Stimulated activated CD4-positive, alpha-beta T cell treated with anti-CD3 and anti-CD28 coated beads, Interleukin-4, amount 100 ng/mL, for 24 hours (primary cell): ENCODE results near the gene RNF149.
"Not testable (repeated sequence)": the region's sequence is repeated elsewhere in the genome, so short reads cannot be mapped to it uniquely, and the experiment has no call there.

Experiments used
- DNase-seq: peaks from one replicate; pipeline ENCODE4 v3.0.0-alpha.2; 2020

RNF149 gene

DNA sequence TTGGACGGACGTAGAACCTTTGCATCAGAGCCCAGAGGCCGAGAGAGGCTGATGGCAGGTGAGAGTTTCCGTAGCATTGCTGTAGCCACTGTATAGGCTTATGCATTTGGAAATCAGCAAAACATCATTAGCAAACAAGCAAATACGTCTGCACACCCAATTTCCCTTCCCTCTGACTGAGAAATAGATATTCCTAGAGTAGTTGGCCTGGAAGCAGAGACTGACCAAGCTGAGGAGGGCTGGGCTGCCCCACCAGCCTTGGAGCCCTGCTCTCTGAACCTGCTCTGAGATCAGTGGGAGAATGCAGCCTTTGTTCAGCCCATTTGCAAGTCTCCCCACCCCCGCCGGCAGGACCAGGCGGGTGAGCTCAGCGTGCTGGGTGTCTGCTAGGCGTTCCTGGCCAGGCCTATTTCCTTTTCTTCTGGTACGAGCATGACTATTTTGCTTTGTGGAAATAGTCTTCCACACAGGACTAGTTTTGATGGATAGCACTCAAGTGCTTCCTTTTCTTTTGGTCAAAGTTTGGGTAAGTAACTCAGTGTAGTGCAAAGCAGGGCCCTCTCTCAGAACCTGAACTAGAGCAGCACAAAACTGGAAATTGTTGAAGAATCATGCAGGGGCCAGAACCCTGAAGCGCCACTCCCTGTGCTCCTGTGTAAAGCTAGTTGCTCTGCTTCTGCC, 21.9 kb upstream of the RNF149 start:
- peak; percentile 55 for DNase-seq

DNA sequence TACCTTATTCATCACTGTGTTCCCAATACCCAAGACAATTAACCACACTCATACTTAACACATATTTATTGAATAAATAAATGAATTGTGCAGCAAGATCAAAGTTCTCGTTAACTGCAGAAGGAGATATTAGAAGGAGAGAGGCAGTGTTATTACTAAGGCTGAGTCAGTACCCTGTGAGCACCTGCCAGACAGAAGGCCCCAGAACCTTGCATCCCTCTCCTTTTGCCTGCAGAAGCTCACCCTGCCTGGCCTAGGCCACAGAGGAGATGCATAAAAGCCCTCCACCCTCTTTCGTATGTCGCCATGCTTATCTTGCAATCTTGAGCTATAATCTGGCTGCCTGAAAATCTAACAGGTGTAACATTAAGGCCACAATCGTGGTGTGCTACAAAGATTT, 20.5 kb upstream of the RNF149 start:
- DNase-seq, result no peak

DNA sequence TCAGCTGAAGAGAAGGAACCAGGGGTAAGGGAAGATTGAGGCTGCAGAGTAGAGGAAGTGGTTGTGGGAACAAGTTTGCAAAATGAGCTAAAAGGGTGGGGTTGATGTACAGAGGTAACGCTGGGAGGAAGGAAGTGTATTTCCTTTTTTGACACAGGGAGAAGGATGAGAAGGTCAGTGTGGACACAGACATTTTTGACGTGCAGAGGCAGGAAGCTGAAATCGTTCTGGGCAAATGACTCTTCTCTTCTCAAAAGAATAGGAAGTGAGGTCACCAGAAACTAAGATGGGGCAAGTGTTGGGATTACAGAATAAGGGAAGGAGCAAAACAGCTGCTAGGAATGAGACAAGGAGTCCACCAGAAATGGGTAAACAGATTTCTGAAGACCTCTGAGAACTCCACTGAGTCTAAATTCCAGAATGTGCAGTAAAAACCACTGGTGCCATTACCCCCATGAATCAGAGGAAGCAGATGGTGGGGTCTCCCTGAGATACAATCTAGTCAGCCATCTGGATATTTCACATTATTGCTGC, 20.0 kb upstream of the RNF149 start:
- DNase-seq, result no peak

DNA sequence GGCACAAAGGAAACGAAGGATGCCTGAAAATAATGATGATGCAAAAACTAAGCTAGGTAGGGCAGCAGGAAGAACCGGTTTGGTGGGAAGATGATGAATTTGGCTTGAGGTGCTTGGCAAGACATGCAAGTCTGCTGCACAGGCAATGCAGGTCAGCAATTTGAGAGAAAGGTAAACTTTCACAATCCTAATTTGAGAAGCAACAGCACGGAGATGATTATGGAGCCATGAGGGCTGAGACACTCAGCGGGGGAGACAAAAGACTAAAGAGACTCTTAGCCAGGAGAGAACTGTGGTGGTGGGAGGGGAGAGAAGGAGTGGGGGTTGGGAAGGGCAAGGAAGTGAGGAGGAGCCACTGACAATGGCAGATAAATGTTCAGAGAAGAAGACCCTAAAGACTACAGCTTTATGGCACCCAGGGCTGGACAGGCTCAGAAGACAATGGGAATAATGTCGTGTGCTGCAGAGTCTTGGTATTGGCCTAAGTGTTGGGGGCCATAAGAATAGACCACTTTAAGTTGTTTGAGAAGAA, 19.4 kb upstream of the RNF149 start:
- DNase-seq, result no peak

DNA sequence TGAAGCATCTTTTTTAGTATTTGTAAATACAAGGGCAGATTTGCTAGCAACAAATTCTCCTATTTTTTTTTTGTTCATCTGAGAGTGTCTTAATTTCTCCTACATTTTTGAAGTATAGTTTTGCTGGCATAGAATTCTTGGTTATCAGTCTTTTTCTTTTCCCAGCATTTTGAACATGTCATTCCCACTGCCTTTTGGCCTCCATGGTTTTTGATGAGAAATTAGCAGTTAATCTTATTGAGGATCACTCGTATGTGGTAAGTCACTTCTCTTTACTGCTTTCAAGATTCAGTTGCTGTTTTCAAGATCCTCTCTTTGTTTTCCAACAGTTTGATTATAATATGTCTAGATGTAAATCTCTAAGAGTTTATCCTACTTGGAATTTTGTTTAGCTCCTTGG, 16.9 kb upstream of the RNF149 start:
- DNase-seq, result no peak

DNA sequence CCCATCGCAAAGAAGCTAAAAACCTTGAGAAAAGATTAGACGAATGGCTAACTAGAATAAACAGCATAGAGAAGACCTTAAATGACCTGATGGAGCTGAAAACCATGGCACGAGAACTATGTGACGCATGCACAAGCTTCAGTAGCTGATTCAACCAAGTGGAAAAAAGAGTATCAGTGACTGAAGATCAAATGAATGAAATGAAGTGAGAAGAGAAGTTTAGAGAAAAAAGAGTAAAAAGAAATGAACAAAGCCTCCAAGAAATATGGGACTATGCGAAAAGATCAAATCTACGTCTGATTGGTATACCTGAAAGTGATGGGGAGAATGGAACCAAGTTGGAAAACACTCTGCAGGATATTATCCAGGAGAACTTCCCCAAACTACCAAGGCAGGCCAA, 8.1 kb upstream of the RNF149 start:
- not testable (repeated sequence) for DNase-seq

DNA sequence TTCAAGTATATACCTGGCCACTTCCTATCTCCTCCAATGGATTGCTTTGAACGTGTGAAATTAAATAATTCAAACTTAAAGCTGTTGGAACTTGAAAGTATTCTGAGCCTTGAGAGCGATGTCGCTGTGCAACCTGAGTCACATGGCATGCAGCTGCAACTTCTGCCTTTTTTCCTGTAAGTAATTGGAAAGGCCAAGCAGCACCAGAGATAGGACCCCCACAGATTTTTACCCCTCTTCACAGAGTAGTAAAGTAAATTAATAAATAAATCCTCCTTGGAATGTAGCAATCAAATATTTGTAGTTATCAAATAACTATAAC, 3.2 kb upstream of the RNF149 start:
- DNase-seq, result no peak

DNA sequence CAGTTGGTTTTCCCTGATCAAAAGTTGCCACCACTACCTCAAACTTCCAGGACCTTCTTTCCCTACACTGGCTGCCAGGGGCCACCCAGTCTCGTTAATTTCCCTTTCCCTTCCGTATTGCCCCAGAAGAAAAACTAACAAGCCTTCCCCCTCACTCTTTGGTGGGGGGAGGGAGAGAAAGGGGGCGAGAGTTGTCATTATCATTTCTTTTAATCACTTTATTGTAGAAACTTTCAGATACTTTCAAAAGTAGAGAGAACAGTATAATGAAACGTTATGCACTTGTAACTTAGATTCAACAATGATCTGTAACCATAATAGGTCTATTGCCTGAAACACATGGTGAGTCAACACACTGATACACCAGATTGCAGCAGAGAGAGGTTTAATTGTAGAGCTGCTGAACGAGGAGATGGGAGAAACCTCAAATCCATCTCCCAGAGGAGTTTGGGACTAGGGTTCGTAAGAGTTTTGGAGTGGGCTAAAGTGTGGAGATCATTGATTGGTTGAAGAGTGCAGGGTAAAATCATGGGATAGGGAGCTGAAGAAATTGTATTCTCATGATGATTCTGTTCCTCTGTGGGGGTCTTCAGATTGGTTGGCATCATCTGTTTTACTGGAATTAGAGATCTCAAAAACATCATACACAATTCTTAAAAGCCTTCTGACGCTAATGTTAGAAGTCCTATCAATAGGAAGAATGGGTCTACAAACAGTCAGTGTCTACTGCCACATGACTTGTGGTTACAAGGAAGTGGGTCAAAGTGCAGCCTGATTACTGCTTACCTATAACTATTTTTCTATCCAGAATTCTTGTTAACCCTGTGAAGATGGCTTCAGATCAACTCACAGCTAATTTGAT, 2.6 kb upstream of the RNF149 start:
- no peak for DNase-seq

DNA sequence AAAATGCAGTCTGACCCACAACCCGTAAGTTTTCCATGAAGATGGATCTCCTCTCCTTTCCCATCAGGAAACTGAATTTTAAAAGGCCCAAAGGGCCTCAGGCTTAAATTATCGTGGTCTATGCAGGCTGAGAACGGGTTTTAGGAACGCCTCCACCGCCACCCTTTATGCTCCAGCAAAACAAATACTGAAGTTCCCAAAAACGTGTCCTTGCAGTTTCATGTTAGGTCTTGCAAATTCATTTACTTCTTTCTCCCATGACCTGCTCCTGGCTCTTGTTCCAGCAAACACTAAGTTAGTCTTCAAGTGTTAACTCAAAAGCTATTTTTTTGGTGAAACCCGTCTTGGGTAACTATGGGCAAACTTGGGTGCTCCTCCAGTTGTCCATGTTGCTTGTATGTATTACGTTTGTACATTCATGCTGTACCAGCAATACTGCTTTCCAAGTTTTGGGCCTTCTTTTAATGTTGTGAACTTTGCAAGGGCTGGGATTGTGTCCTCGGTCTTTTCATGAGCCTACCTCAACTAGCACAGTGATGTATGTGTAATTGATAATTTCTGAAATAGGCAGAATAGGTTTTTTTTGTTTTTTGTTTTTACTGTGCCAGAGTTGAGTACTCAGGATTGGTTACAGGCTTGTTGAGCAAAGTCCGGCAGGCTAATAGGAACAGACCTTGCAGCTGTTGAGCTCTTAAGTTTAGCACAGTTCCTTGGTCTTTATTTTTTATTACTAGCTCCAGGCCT, 1.8 kb upstream of the RNF149 start:
- DNase-seq, result no peak

DNA sequence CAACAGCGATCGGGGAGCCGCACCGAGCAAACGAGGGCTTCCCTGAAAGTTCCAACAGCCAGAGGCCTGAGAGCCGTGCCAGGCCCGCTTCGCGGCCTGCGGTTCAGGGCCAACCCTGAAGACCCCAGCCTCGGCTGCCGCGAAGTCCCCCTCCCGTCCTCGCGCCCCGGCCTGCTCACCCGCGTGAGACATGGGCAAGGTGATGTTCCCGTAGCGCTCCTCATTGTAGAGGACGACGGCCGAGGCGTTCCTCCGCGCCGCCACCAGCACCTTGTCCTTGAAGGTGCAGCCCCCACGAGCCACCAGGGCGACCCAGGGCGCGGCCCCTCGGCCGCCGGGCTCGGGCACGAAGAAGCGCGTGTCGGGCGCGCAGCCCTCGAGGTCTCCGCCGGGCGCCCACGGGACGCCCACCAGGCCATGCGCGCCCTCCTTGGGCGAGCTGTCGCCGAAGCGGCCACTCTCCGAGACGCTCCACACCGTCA, 510 bp downstream of the RNF149 start:
- peak; percentile 33 for DNase-seq

DNA sequence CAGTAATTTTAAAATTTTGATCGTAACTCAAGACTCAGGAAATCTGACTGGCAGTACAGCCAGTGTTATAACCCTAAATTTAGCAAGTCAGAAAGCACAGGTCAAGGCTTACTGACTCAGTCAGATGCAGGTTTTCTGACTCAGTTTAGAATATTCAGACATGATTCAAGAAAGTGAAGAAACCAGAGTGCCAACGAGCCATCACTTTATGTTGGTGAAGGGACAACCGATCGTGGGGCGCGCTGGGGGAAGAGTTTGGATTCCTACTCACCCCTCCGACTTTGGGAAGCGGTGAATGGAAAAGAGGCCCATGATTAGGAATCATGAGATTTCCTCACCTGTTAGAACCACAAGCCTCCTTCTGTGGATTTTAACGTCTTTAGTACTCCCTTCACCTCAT, 998 bp downstream of the RNF149 start:
- DNase-seq, result peak; percentile 35

DNA sequence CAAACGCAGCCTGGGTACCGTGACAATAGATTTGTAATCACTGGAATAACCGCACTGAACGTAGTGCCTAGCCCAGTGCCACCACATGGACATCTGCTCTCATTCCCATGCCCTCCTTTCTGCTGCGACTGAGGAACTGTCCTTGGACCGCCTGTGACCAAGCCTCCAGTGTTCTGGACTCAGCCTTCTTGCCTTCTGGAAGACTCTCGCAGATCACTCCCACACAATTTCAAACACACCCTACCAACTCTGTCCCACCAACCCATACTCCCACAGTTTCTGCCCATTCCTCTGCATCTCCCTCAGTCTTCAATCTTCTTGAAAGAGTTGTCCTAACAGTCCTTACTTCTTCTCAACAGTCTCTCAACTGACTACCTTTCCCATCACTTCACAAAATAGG, 2.1 kb downstream of the RNF149 start:
- DNase-seq, result peak; percentile 30

DNA sequence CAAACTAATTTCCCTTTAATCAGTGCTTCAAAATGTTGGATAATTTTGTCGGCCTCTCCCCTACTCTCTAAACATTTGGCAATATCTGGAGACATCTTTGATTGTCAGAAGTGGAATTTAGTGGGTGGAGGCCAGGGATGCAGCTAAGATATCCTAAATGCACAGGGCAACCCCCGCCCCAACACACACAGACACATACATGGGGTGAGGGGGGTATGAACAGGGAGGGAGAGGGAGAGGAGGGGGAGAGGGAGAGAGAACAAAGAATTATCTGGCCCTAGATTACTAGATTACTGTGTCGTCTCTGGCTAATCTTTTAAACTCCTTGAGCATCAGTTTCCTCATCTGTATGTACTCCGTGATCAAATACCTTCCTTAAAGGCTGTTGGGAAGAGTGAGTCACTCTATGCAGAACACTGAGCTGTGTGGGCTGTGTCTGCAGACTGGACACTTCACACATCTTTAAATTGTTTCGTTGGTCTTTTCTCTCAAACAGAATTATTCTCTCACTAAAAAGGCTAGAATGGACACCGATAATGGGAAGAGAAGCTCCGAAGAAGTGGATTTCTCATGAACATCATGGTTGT, 2.9 kb downstream of the RNF149 start:
- DNase-seq, result no peak

DNA sequence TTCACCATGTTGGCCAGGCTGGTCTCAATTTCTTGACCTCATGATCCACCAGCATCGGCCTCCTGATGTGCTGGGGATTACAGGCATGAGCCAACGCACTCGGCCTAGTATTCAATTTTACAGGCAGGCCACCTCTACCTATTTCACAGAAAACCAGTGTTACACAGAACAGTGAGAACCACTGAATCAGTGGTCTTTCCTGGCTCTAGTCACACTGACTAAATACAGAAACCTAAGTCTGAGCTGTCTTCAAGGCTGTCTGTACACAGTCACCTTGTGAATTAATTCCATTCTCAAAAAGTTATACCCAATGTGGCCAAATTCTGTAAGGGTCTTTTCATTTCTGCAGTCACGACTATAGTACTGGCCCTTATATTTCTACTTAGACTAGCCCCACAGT, 3.5 kb downstream of the RNF149 start:
- no peak for DNase-seq

DNA sequence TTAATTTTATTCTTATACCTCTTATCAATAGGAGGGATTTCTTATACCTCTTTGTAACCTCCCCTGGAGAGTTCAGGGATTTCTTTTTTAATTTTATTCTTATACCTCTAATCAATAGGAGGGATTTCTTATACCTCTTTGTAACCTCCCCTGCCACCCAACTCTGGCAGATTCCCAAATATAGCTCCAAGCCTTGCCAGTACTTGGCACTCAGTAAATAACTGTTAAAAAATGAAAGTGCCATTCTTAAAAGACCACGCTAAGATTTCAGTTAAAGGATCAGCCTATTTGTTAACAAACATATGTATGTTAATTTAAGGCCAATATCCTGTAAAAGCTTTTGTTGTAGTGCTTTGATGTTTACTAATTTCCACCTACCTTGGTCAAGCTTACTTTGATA, 4.8 kb downstream of the RNF149 start:
- DNase-seq, result no peak

DNA sequence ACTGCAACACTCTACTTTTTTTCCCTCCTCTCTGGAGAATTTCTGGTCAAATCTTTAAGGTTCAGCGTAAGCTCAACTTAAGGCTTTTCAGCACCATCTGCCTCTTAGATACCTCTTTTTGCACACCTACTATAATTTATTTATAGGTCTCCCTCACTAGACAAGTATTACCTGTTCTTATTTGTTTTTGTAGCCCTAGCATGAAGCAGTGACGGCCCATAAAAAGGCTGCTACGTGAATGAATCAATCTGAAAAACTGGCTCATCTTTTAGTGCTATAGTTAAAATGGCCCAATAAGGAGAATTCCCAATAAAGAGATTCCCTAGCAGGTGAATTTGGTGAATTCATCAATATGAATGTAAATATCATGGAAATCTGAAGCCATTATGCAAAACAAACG, 6.5 kb downstream of the RNF149 start:
- no peak for DNase-seq

DNA sequence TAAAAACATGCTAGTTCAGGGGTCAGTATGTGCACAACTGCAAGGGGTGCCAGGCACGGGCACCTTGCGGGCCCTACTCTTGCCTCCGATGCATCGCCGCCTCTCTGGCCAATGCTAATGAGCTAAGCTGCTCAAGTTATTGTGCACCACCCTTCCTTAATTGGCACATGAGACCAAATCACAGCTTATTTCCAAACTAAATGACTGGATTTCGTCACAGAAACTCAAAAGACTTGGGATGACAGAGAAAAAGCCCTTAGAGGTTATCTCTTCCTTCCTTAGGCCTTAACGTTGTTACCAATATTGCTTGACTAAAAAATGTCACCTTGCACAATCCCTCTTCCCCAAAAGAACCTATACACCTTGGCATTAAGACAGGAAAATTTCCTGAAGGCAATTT, 7.7 kb downstream of the RNF149 start:
- DNase-seq, result no peak

DNA sequence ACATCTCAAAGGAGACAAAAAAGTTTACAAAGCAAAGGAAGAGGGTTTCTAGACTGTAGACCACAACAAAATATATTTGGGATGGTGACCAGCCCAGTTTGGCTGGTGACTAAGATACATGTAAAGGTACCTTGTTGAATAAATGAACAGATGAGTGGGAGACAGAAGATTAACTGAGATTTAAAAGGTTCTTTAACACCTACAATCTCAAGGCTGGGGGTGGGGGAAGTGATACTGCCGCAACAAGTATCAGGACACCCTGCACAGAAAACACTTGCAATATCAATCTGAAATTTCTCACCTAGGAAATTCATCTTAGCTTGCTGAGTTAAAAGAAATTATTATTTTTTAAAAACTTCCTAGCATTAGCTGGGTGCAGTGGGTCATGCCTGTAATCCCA, 8.3 kb downstream of the RNF149 start:
- DNase-seq, result peak; percentile 35

DNA sequence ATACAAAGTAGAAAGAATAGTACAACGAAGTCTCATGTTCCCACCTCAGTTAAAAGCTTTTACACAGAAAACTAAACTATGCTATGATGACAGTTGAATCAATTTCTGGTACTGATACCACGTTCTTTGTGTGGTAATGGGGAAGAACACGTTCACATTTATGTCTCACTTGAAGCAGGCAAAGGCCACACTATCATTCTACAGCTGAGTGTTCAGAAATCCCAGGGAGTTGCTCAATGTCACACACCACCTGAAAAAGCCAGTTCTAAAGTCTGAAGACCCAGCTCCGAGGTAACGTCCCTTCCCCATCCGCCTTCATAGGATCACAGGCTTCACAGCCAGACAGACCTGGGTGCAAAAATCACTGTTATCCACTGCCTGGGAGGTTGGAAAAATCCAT, 8.9 kb downstream of the RNF149 start:
- DNase-seq, result no peak

DNA sequence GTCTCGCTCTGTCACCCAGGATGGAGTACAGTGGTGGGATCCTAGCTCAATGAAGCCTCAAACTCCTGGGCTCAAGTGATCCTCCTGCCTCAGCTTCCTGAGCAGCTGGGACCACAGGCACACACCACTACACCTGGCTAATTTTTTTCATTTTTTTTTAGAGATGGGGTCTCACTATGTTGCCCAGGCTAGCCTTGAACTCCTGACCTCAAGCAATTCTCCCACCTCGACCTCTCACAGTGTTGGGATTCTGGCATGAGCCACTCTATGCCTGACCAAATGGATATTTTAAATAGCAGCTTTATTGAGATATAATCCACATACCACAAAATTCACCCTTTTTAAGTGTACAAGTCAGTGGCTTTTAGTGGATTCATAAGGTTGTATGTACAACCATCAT, 11.1 kb downstream of the RNF149 start:
- DNase-seq, result no peak

DNA sequence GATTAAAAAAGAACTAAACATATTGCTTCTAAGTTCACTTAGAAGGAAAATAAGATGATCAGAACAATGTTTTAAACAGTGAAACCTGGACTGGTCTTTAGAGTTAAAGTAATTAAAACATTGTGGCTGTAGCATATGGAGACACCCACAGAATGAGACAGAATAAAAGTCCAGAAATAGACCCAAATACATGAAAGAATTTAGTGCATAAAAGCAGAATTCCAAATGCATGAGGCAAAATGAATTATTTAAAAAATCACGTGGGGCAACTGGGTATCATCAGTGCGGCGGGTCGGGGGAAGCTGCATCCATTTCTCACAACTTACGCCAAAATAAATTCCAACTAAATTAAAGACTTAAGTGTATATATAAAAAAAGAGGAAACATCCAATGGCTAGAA, 12.1 kb downstream of the RNF149 start:
- no peak for DNase-seq

DNA sequence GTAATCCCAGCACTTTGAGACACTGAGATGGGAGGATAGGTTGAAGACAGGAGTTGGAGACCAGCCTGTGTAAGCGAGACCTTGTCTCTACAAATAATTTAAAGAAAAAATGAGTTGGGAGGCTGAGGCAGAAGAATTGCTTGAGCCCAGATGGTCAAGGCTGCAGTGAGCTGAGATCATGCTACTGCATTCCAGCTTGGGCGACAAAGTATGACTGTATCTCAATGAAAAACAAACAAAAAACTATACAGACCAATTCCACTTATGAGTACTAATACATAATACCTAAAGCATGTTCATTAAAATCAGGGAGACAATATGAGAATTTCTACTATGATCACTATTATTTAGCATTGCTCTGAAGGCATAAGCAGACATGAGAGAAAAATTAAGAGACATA, 12.6 kb downstream of the RNF149 start:
- DNase-seq, result no peak

DNA sequence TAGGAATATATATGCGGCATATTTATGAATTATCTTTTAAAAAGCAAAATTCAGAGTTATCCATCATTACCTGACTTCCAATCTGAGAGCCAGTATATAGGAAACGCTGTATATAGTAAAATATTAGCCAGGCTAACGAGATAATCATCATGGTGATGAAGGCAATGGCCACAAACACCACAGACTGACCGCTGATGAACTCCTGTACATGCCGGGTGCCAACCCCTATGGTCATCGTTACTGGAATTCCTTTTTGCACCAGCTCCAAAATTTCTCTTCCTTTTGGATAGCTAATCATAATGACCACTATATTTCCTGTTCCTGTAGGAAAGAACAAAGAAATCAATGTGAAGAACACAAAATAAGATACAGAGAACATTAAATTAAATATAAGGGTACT, 13.6 kb downstream of the RNF149 start:
- no peak for DNase-seq
